HEK293 (cell line): ENCODE data around the gene NAT14.
A peak's percentile ranks its signal among the peaks of the same experiment; 100 is the strongest.

Experiments used
- CTCF ChIA-PET: fragments of 350-600 bp; formaldehyde crosslinking; extraction: SDS; loops from one replicate; lab custom pipeline; 2021; ENCODE audit warnings: antibody characterized with exemption; lab: Yijun Ruan, JAX
- POLR2A ChIA-PET: fragments of 300-600 bp; formaldehyde crosslinking; extraction: SDS; loops from one replicate; lab custom pipeline; 2020; ENCODE audit warnings: antibody characterized with exemption, inconsistent platforms; lab: Yijun Ruan, JAX
- H3K27ac ChIP-seq: fragments of 200-500 bp; sonication (Bioruptor generic); 2 replicates; pipeline ENCODE4 v1.5.1; 2014; ENCODE audit warnings: low read depth, low read length, control low read depth, inconsistent platforms; ENCODE audit errors: extremely low read depth
- H3K36me3 ChIP-seq, 2 experiments: fragments of 200-500 bp in 1 of 2; sonication (Bioruptor generic) in 1 of 2; 1 replicate in 1 of 2; 2 replicates in 1 of 2; pipeline ENCODE4 v1.5.1; 2014 to 2017; ENCODE audit warnings: inconsistent platforms in 2 of 2, low read length in 2 of 2; ENCODE audit not compliant: control insufficient read depth in 2 of 2, insufficient read depth in 1 of 2
- H3K4me1 ChIP-seq: fragments of 200-500 bp; sonication (Bioruptor generic); 2 replicates; pipeline ENCODE4 v1.5.1; 2014; ENCODE audit warnings: mild to moderate bottlenecking, low read length, inconsistent platforms; ENCODE audit not compliant: control insufficient read depth, insufficient read depth
- H3K4me3 ChIP-seq: 2 replicates; pipeline ENCODE4 v1.5.1; 2011; ENCODE audit warnings: low read depth, mild to moderate bottlenecking, control low read depth, low read length, moderate library complexity
- H3K9me3 ChIP-seq: fragments of 200-500 bp; sonication (Bioruptor generic); 2 replicates; pipeline ENCODE4 v1.5.1; 2014; ENCODE audit warnings: low read depth, low read length, inconsistent platforms; ENCODE audit not compliant: control insufficient read depth, insufficient read depth
- IKZF3 ChIP-seq: fragments of 450-650 bp; IDR thresholded peaks from 2 replicates; pipeline ENCODE4 v1.5.0; 2018; ENCODE audit warnings: missing biosample characterization, mild to moderate bottlenecking, missing genetic modification characterization, moderate library complexity
- SP2 ChIP-seq: fragments of 450-650 bp; formaldehyde crosslinking; IDR thresholded peaks from 2 replicates; pipeline ENCODE4 v1.5.1; 2016; ENCODE audit warnings: missing biosample characterization, missing genetic modification characterization
- ZBTB44 ChIP-seq: fragments of 450-650 bp; IDR thresholded peaks from 2 replicates; pipeline ENCODE4 v1.5.1; 2018; ENCODE audit warnings: missing biosample characterization, mild to moderate bottlenecking, missing genetic modification characterization
- ZBTB6 ChIP-seq: fragments of 450-650 bp; formaldehyde crosslinking; IDR thresholded peaks from 2 replicates; pipeline ENCODE4 v1.5.1; 2017; ENCODE audit warnings: missing biosample characterization, missing genetic modification characterization
- ZNF10 ChIP-seq: fragments of 450-650 bp; formaldehyde crosslinking; IDR thresholded peaks from 2 replicates; pipeline ENCODE4 v1.5.1; 2017; ENCODE audit warnings: missing biosample characterization, missing genetic modification characterization
- ZNF16 ChIP-seq: fragments of 450-650 bp; formaldehyde crosslinking; IDR thresholded peaks from 2 replicates; pipeline ENCODE4 v1.5.1; 2016; ENCODE audit warnings: low read depth, missing biosample characterization, missing genetic modification characterization
- ZNF211 ChIP-seq: fragments of 450-650 bp; formaldehyde crosslinking; IDR thresholded peaks from 2 replicates; pipeline ENCODE4 v1.5.1; 2016; ENCODE audit warnings: low read depth, missing biosample characterization, missing genetic modification characterization
- ZNF24 ChIP-seq: fragments of 450-650 bp; formaldehyde crosslinking; IDR thresholded peaks from 2 replicates; pipeline ENCODE4 v1.5.1; 2016; ENCODE audit warnings: missing biosample characterization, missing genetic modification characterization
- ZNF266 ChIP-seq: fragments of 450-650 bp; formaldehyde crosslinking; IDR thresholded peaks from 2 replicates; pipeline ENCODE4 v1.5.1; 2016; ENCODE audit warnings: missing biosample characterization, missing genetic modification characterization, low read depth
- ZNF354C ChIP-seq: fragments of 450-650 bp; formaldehyde crosslinking; IDR thresholded peaks from 2 replicates; pipeline ENCODE4 v1.5.1; 2016; ENCODE audit warnings: missing biosample characterization, missing genetic modification characterization, low read depth, borderline replicate concordance
- ZNF416 ChIP-seq: fragments of 450-650 bp; formaldehyde crosslinking; IDR thresholded peaks from 2 replicates; pipeline ENCODE4 v1.5.1; 2016; ENCODE audit warnings: missing biosample characterization, missing genetic modification characterization
- ZNF555 ChIP-seq: fragments of 450-650 bp; formaldehyde crosslinking; conservative IDR thresholded peaks from 2 replicates; pipeline ENCODE4 v1.5.1; 2017; ENCODE audit warnings: missing biosample characterization, mild to moderate bottlenecking, missing genetic modification characterization, inconsistent platforms
- ZNF768 ChIP-seq: fragments of 450-650 bp; formaldehyde crosslinking; IDR thresholded peaks from 2 replicates; pipeline ENCODE4 v1.5.1; 2018; ENCODE audit warnings: missing biosample characterization, mild to moderate bottlenecking, missing genetic modification characterization
- ZSCAN23 ChIP-seq: fragments of 450-650 bp; formaldehyde crosslinking; IDR thresholded peaks from 2 replicates; pipeline ENCODE4 v1.5.1; 2016; ENCODE audit warnings: missing biosample characterization, missing genetic modification characterization
- TF ChIP-seq, protein P1 (sequence below): fragments of 450-650 bp; formaldehyde crosslinking; IDR thresholded peaks from 2 replicates; pipeline ENCODE4 v1.5.1; 2016; ENCODE audit warnings: missing biosample characterization, missing genetic modification characterization, low read depth
- TF ChIP-seq, protein P2 (sequence below): fragments of 450-650 bp; formaldehyde crosslinking; IDR thresholded peaks from 2 replicates; pipeline ENCODE4 v1.5.1; 2016; ENCODE audit warnings: missing biosample characterization, missing genetic modification characterization
- TF ChIP-seq, protein P3 (sequence below): fragments of 450-650 bp; formaldehyde crosslinking; IDR thresholded peaks from 2 replicates; pipeline ENCODE4 v1.5.1; 2017; ENCODE audit warnings: missing biosample characterization, missing genetic modification characterization
- TF ChIP-seq, protein P4 (sequence below): fragments of 450-650 bp; formaldehyde crosslinking; IDR thresholded peaks from 2 replicates; pipeline ENCODE4; 2016; ENCODE audit warnings: missing biosample characterization, missing genetic modification characterization

NAT14 gene

GRCh38 chr19:55471266-55471665 is 13.7 kb upstream of the NAT14 start:
- POLR2A ChIA-PET: interaction anchor here (1.2 kb wide), 1 partner anchor 10 kb away, joined by 4 read pairs; the partner anchor contains the start of gene ISOC2
- Histone ChIP-seq H3K4me1 (0 out of 2 replicates have a peak, but pooled peaks cover 2% of the 10 kb centered on the region), H3K27ac (no peak overlapping the region), H3K9me3 (no peaks in the 10 kb centered on the region), H3K4me3 (no peak overlapping the region), H3K36me3 (no peaks in the 10 kb centered on the region)
- TF ChIP-seq SP2 (tag by site-specific recombination) (peak; percentile 6; the same call in 1 of the 2 replicates), ZNF768 (tag by site-specific recombination) (no peak), ZNF10 (tag by site-specific recombination) (0 out of 2 replicates have a peak, but pooled peaks have one; percentile 37)
- CTCF ChIA-PET: interaction anchor here (0.8 to 1.5 kb wide), 2 partner anchors 33 to 161 kb away, joined by 3 to 13 read pairs; no protein-coding TSS in a partner anchor

DNA sequence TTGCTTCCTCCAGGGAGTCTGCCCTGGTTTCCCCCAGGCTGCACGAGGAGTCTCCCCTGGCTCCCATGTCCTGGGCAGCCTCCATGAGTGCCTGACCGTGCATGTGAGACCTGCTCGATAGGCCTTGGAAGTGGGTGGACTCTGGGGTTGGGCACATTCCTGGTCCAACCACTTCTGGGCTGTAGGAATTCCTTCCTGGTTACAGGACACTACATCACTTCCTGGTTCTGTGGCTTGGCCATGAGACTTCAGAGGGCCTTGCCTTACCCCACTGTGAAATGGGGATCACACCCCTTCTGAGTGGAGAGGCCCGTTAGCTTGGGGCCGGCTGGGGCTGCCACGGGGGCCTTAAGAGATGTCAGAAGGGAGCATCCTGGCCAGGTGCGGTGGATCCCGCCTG is 12.5 kb upstream of the NAT14 start:
- Histone ChIP-seq H3K4me3 (no peak overlapping the region), H3K27ac (no peak overlapping the region), H3K36me3 (no peaks in the 10 kb centered on the region), H3K4me1 (peaks cover 2% of the 10 kb centered on the region; the same call in 1 of the 2 replicates), H3K9me3 (no peaks in the 10 kb centered on the region)
- POLR2A ChIA-PET: no interaction called here
- TF ChIP-seq ZNF354C: no peak
- TF ChIP-seq ZBTB6: no peak
- TF ChIP-seq, protein P1, sequence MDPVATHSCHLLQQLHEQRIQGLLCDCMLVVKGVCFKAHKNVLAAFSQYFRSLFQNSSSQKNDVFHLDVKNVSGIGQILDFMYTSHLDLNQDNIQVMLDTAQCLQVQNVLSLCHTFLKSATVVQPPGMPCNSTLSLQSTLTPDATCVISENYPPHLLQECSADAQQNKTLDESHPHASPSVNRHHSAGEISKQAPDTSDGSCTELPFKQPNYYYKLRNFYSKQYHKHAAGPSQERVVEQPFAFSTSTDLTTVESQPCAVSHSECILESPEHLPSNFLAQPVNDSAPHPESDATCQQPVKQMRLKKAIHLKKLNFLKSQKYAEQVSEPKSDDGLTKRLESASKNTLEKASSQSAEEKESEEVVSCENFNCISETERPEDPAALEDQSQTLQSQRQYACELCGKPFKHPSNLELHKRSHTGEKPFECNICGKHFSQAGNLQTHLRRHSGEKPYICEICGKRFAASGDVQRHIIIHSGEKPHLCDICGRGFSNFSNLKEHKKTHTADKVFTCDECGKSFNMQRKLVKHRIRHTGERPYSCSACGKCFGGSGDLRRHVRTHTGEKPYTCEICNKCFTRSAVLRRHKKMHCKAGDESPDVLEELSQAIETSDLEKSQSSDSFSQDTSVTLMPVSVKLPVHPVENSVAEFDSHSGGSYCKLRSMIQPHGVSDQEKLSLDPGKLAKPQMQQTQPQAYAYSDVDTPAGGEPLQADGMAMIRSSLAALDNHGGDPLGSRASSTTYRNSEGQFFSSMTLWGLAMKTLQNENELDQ (tag by site-specific recombination): no peak
- TF ChIP-seq, protein P2, sequence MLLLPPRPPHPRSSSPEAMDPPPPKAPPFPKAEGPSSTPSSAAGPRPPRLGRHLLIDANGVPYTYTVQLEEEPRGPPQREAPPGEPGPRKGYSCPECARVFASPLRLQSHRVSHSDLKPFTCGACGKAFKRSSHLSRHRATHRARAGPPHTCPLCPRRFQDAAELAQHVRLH (tag by site-specific recombination): no peak
- TF ChIP-seq ZSCAN23 (tag by site-specific recombination): no peak
- no peak for TF ChIP-seq ZNF266 (tag by site-specific recombination)
- no peak for TF ChIP-seq ZBTB44 (tag by site-specific recombination)
- TF ChIP-seq, protein P3, sequence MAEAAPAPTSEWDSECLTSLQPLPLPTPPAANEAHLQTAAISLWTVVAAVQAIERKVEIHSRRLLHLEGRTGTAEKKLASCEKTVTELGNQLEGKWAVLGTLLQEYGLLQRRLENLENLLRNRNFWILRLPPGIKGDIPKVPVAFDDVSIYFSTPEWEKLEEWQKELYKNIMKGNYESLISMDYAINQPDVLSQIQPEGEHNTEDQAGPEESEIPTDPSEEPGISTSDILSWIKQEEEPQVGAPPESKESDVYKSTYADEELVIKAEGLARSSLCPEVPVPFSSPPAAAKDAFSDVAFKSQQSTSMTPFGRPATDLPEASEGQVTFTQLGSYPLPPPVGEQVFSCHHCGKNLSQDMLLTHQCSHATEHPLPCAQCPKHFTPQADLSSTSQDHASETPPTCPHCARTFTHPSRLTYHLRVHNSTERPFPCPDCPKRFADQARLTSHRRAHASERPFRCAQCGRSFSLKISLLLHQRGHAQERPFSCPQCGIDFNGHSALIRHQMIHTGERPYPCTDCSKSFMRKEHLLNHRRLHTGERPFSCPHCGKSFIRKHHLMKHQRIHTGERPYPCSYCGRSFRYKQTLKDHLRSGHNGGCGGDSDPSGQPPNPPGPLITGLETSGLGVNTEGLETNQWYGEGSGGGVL (tag by site-specific recombination): no peak
- no peak for TF ChIP-seq ZNF211
- no peak for TF ChIP-seq ZNF16 (tag by site-specific recombination)
- TF ChIP-seq, protein P4, sequence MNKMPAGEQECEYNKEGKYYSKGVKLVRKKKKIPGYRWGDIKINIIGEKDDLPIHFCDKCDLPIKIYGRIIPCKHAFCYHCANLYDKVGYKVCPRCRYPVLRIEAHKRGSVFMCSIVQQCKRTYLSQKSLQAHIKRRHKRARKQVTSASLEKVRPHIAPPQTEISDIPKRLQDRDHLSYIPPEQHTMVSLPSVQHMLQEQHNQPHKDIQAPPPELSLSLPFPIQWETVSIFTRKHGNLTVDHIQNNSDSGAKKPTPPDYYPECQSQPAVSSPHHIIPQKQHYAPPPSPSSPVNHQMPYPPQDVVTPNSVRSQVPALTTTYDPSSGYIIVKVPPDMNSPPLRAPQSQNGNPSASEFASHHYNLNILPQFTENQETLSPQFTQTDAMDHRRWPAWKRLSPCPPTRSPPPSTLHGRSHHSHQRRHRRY: no peak
- TF ChIP-seq IKZF3 (tag by site-specific recombination): no peak
- TF ChIP-seq ZNF416 (tag by site-specific recombination): no peak
- no peak for TF ChIP-seq ZNF555 (tag by site-specific recombination)
- no peak for TF ChIP-seq ZNF24
- CTCF ChIA-PET: interaction anchor here (0.7 kb wide), 1 partner anchor 200 kb away, joined by 3 read pairs; no protein-coding TSS in a partner anchor
